H1 (cell line): ENCODE measurements around the gene CCDC136. TPM values are rescaled to one million over a fixed set of nuclear protein-coding genes. Genes with fewer than 3 reads are reported as not detected.
A peak's percentile ranks its signal among the peaks of the same experiment; 100 is the strongest.

ENCODE experiments used
- CTCF ChIA-PET: fragments of 300-600 bp; sonication (Branson Sonifier 250); formaldehyde crosslinking; loops from one replicate; lab custom pipeline; 2021; ENCODE audit not compliant: partially characterized antibody; lab: Charles Lee
- POLR2A ChIA-PET: fragments of 300-600 bp; sonication (Branson Sonifier 250); formaldehyde crosslinking; loops from one replicate; lab custom pipeline; 2021; ENCODE audit warnings: inconsistent platforms; ENCODE audit not compliant: partially characterized antibody; lab: Charles Lee
- DNase-seq, 2 experiments: peaks; one replicate each; pipeline versions ENCODE4 v3.0.0 to v3.0.0-alpha.2; 2010 to 2022; ENCODE audit warnings: low spot score in 2 of 2, low read depth in 1 of 2, mixed read lengths in 1 of 2
- FAIRE-seq: peaks from 2 replicates; lab custom pipeline; 2011; peaks lifted over from hg19 to GRCh38; lab: Jason Lieb, UNC
- H2AFZ ChIP-seq: 2 replicates; pipeline ENCODE4 v1.8.1; 2012; ENCODE audit warnings: low read length, inconsistent platforms
- H2AK5ac ChIP-seq: 2 replicates; pipeline ENCODE4 v1.6.1; 2013; ENCODE audit warnings: low read depth, low read length
- H2BK120ac ChIP-seq: replicated peaks from 2 replicates; pipeline ENCODE3; 2013; ENCODE audit warnings: low read depth, low read length, inconsistent platforms
- H2BK12ac ChIP-seq: 2 replicates; pipeline ENCODE4 v1.6.1; 2013; ENCODE audit warnings: low read depth, low read length
- H2BK15ac ChIP-seq: 2 replicates; pipeline ENCODE4 v1.6.1; 2013; ENCODE audit warnings: low read length
- H2BK20ac ChIP-seq: 2 replicates; pipeline ENCODE4 v1.6.1; 2013; ENCODE audit warnings: low read length
- H2BK5ac ChIP-seq: 2 replicates; pipeline ENCODE4 v1.6.1; 2013; ENCODE audit warnings: low read depth, low read length
- H3K14ac ChIP-seq: 2 replicates; pipeline ENCODE4 v1.6.1; 2013; ENCODE audit warnings: inconsistent platforms; ENCODE audit not compliant: insufficient read length
- H3K18ac ChIP-seq: 2 replicates; pipeline ENCODE4 v1.6.1; 2013; ENCODE audit warnings: low read length; ENCODE audit errors: extremely low read depth
- H3K23ac ChIP-seq: 2 replicates; pipeline ENCODE4 v1.6.1; 2013; ENCODE audit warnings: inconsistent platforms; ENCODE audit not compliant: insufficient read length
- H3K23me2 ChIP-seq: 2 replicates; pipeline ENCODE4 v1.6.1; 2013; ENCODE audit warnings: low read depth, low read length
- H3K27ac ChIP-seq: 2 replicates; pipeline ENCODE4 v1.6.1; 2011; ENCODE audit warnings: low read depth, low read length, inconsistent platforms
- H3K27me3 ChIP-seq, 4 experiments: replicated peaks in 1 of 4; 1 replicate in 1 of 4; 2 replicates in 3 of 4; pipeline versions ENCODE4 v1.6.1 to v1.8.1; 2011 to 2013; ENCODE audit warnings: low read length in 3 of 4, mild to moderate bottlenecking in 3 of 4, inconsistent platforms in 2 of 4, mixed read lengths in 2 of 4, moderate library complexity in 1 of 4; ENCODE audit not compliant: control insufficient read depth in 3 of 4, insufficient read depth in 3 of 4; ENCODE audit errors: extremely low read depth in 1 of 4
- H3K36me3 ChIP-seq, 4 experiments: 2 replicates each; pipeline versions ENCODE4 v1.6.1 to v1.8.1; 2011 to 2013; ENCODE audit warnings: mild to moderate bottlenecking in 4 of 4, low read length in 3 of 4, moderate library complexity in 2 of 4, control low read depth in 1 of 4, inconsistent platforms in 1 of 4; ENCODE audit not compliant: insufficient read depth in 4 of 4, control insufficient read depth in 2 of 4
- H3K4ac ChIP-seq: replicated peaks from 2 replicates; pipeline ENCODE3; 2013; ENCODE audit warnings: low read length, low read depth, mixed read lengths, inconsistent platforms; ENCODE audit not compliant: insufficient read length
- H3K4me1 ChIP-seq, 4 experiments: replicated peaks in 1 of 4; 1 replicate in 1 of 4; 2 replicates in 3 of 4; pipeline versions ENCODE4 v1.6.1 to v1.8.1; 2011 to 2013; ENCODE audit warnings: low read length in 3 of 4, inconsistent platforms in 2 of 4, mixed read lengths in 1 of 4; ENCODE audit not compliant: insufficient read depth in 4 of 4, control insufficient read depth in 3 of 4
- H3K4me2 ChIP-seq, 2 experiments: 2 replicates each; pipeline versions ENCODE4 v1.6.1 to v1.8.1; 2011 to 2013; ENCODE audit warnings: low read depth in 2 of 2, low read length in 2 of 2, control low read depth in 1 of 2, inconsistent platforms in 1 of 2, mild to moderate bottlenecking in 1 of 2; ENCODE audit not compliant: insufficient read depth in 1 of 2
- H3K4me3 ChIP-seq, 4 experiments: fragments of 200-600, 300-600 bp in 1 of 4; sonication (generic), shearing (Covaris generic), sonication (Bioruptor Twin) in 1 of 4; 2 replicates each; pipeline versions ENCODE4 v1.5.1 to v1.8.1; 2011 to 2016; ENCODE audit warnings: low read length in 4 of 4, low read depth in 3 of 4, control low read depth in 2 of 4, inconsistent platforms in 2 of 4, mild to moderate bottlenecking in 2 of 4, mixed read lengths in 1 of 4, moderate library complexity in 1 of 4; ENCODE audit not compliant: insufficient read depth in 2 of 4; ENCODE audit errors: extremely low read depth in 1 of 4
- H3K56ac ChIP-seq: replicated peaks from 2 replicates; pipeline ENCODE3; 2013; ENCODE audit warnings: low read depth, mild to moderate bottlenecking, mixed read lengths, low read length, inconsistent platforms; ENCODE audit not compliant: insufficient read length
- H3K79me1 ChIP-seq: 2 replicates; pipeline ENCODE4 v1.6.1; 2013; ENCODE audit warnings: low read depth, low read length, control low read depth
- H3K79me2 ChIP-seq, 2 experiments: 2 replicates each; pipeline versions ENCODE4 v1.6.1 to v1.8.1; 2012 to 2013; ENCODE audit warnings: low read length in 2 of 2, mild to moderate bottlenecking in 2 of 2, inconsistent platforms in 1 of 2; ENCODE audit not compliant: insufficient read depth in 2 of 2, control insufficient read depth in 1 of 2
- H3K9ac ChIP-seq, 4 experiments: replicated peaks in 1 of 4; 1 replicate in 1 of 4; 2 replicates in 3 of 4; pipeline versions ENCODE4 v1.6.1 to v1.8.1; 2011 to 2013; ENCODE audit warnings: low read depth in 3 of 4, low read length in 3 of 4, control low read depth in 2 of 4, mild to moderate bottlenecking in 2 of 4, moderate library complexity in 2 of 4, inconsistent platforms in 1 of 4; ENCODE audit errors: extremely low read depth in 1 of 4
- H3K9me3 ChIP-seq, 2 experiments: 2 replicates each; pipeline versions ENCODE4 v1.6.1 to v1.8.1; 2012 to 2013; ENCODE audit warnings: mild to moderate bottlenecking in 2 of 2, moderate library complexity in 2 of 2, control low read depth in 1 of 2, inconsistent platforms in 1 of 2, low read depth in 1 of 2, low read length in 1 of 2, mixed read lengths in 1 of 2; ENCODE audit not compliant: insufficient read depth in 2 of 2
- H4K20me1 ChIP-seq, 2 experiments: replicated peaks in 1 of 2; 2 replicates each; pipeline versions ENCODE3 to v1.8.1; 2011 to 2013; ENCODE audit warnings: inconsistent platforms in 2 of 2, low read length in 2 of 2, mild to moderate bottlenecking in 1 of 2; ENCODE audit not compliant: insufficient read depth in 2 of 2, control insufficient read depth in 1 of 2
- H4K5ac ChIP-seq: 2 replicates; pipeline ENCODE4 v1.6.1; 2013; ENCODE audit warnings: low read length, low read depth, mixed read lengths, inconsistent platforms; ENCODE audit not compliant: insufficient read length
- H4K8ac ChIP-seq: 2 replicates; pipeline ENCODE4 v1.8.0; 2013; ENCODE audit warnings: mild to moderate bottlenecking, moderate library complexity, low read length, inconsistent platforms; ENCODE audit not compliant: insufficient read depth; ENCODE audit errors: extremely low read depth
- H4K91ac ChIP-seq: replicated peaks from 2 replicates; pipeline ENCODE3; 2013; ENCODE audit warnings: low read length, mixed read lengths, inconsistent platforms; ENCODE audit not compliant: insufficient read length
- BRCA1 ChIP-seq: IDR thresholded peaks from 2 replicates; pipeline ENCODE4 v1.6.1; 2012; ENCODE audit warnings: low read depth, low read length, improper control_type of control experiment
- CBX8 ChIP-seq: fragments of 300-800, 300-1000 bp; sonication (generic); IDR thresholded peaks from 2 replicates; pipeline ENCODE4 v1.7.1; 2016; ENCODE audit warnings: low read depth, low read length, borderline replicate concordance
- CEBPB ChIP-seq: IDR thresholded peaks from 2 replicates; pipeline ENCODE4 v1.6.1; 2012; ENCODE audit warnings: low read depth, low read length
- E2F6 ChIP-seq: IDR thresholded peaks from 2 replicates; pipeline ENCODE4 v1.6.1; 2012; ENCODE audit warnings: inconsistent platforms
- EZH2 ChIP-seq: fragments of 200-600 bp; sonication (generic); IDR thresholded peaks from 2 replicates; pipeline ENCODE4 v1.7.1; 2012; ENCODE audit warnings: low read depth, mild to moderate bottlenecking, moderate library complexity, low read length, inconsistent platforms; ENCODE audit not compliant: severe bottlenecking
- GABPA ChIP-seq: IDR thresholded peaks from 2 replicates; pipeline ENCODE4 v1.6.1; 2011; ENCODE audit warnings: mild to moderate bottlenecking, low read length, moderate library complexity, borderline replicate concordance; ENCODE audit not compliant: insufficient read depth
- KDM1A ChIP-seq: fragments of 200-600, 300-600 bp; sonication (generic); IDR thresholded peaks from 2 replicates; pipeline ENCODE4 v1.7.1; 2016; ENCODE audit warnings: mild to moderate bottlenecking, low read length, borderline replicate concordance
- RBBP5 ChIP-seq: IDR thresholded peaks from 2 replicates; pipeline ENCODE4 v1.7.1; 2012; ENCODE audit warnings: low read depth, mild to moderate bottlenecking, inconsistent platforms, low read length, moderate library complexity, borderline replicate concordance
- RXRA ChIP-seq: IDR thresholded peaks from 2 replicates; pipeline ENCODE4 v1.6.1; 2011; ENCODE audit warnings: low read depth, mild to moderate bottlenecking, low read length, moderate library complexity; ENCODE audit not compliant: insufficient read depth
- SP2 ChIP-seq: IDR thresholded peaks from 2 replicates; pipeline ENCODE4 v1.6.1; 2012; ENCODE audit warnings: mild to moderate bottlenecking, low read length, inconsistent platforms
- SUZ12 ChIP-seq: fragments of 200-600 bp; sonication (generic); IDR thresholded peaks from 2 replicates; pipeline ENCODE4 v1.6.1; 2012; ENCODE audit warnings: mild to moderate bottlenecking, inconsistent platforms, low read length, moderate library complexity, mixed read lengths
- USF2 ChIP-seq: IDR thresholded peaks from 2 replicates; pipeline ENCODE4 v1.6.1; 2011; ENCODE audit warnings: low read length, improper control_type of control experiment
- WGBS, 2 experiments: shearing (Covaris generic) in 1 of 2; methylation state at CpG; one replicate each; pipeline versions ENCODE4 v1.1.6 to v1.1.7; 2013 to 2015; ENCODE audit warnings: low lambda C conversion rate in 2 of 2, mixed read lengths in 2 of 2, inconsistent platforms in 1 of 2, low coverage in 1 of 2, missing lambda C conversion rate in 1 of 2; ENCODE audit not compliant: insufficient replicate concordance in 2 of 2, insufficient coverage in 1 of 2, insufficient read length in 1 of 2; ENCODE audit errors: extremely low coverage in 1 of 2, missing lambda C conversion rate in 1 of 2; 5-methylcytosine and 5-hydroxymethylcytosine counted together
- polyA plus RNA-seq, 7 experiments: library from polyadenylated mRNA; depleted of rRNA in 3 of 7; stranded (reverse) in 5 of 7; unstranded in 2 of 7; fragments of >200 nt in 5 of 7; fragments of 200-250 nt in 2 of 7; gene quantifications; 1 replicate in 5 of 7; 2 replicates in 1 of 7; 4 replicates in 1 of 7; pipeline versions ENCODE4 v1.2.1 to v1.2.3, GENCODE V29; 2011 to 2013; ENCODE audit warnings: missing spikeins in 2 of 7, mixed read lengths in 2 of 7
- total RNA-seq: library from RNA; stranded (reverse); fragmentation: NEBNext Ultra II Directional; extraction: Animal tissue kit (Norgen Biotek cat#: 25700); gene quantifications from 2 replicates; pipeline ENCODE4 v1.2.1, GENCODE V29; 2021

CCDC136 gene
- total and polyA plus RNA-seq, 2 of the 8 experiments (the other 6 are each of a cell fraction or from before 2014, with no cell fraction given) = 35.6 to 47.7 TPM

- FAIRE-seq (no peak), DNase-seq (no peak)
- Histone ChIP-seq H2BK12ac (no peak overlapping the region), H3K4me1 (peaks cover 6 to 11% (median 8%) of the 10 kb centered on the region in 4 experiments), H3K79me2 (no peaks in the 10 kb centered on the region), H3K9me3 (no peaks in the 10 kb centered on the region), H3K18ac (no peak overlapping the region), H3K14ac (no peak overlapping the region), H3K36me3 (peaks cover 0 to 11% (median 2%) of the 10 kb centered on the region in 4 experiments; a peak in 4 of 8 replicates), H3K79me1 (no peaks in the 10 kb centered on the region), H2BK15ac (no peak overlapping the region), H2BK20ac (no peak overlapping the region), H4K20me1 (no peaks in the 10 kb centered on the region), H3K27me3 (no peaks in the 10 kb centered on the region; a peak in 1 of 7 replicates), H3K4me2 (no peak overlapping the region; a peak in 1 of 4 replicates), H4K8ac (no peak overlapping the region), H4K91ac (no peak overlapping the region), H2BK120ac (no peak overlapping the region), H3K4ac (no peak overlapping the region), H3K56ac (no peak overlapping the region), H4K5ac (no peak overlapping the region), H2AFZ (no peak overlapping the region), H2BK5ac (no peak overlapping the region), H3K23ac (no peak overlapping the region), H2AK5ac (no peak overlapping the region), H3K27ac (no peak overlapping the region), H3K4me3 (0 out of 8 replicates have a peak overlapping the region, but pooled peaks of 1 of the 4 experiments have one; percentile 100), H3K9ac (no peak overlapping the region), H3K23me2 (peaks cover 8% of the 10 kb centered on the region; the same call in 1 of the 2 replicates)
- no peak for TF ChIP-seq EZH2
- no peak for TF ChIP-seq RXRA
- TF ChIP-seq SP2 = no peak
- no peak for TF ChIP-seq CBX8
- TF ChIP-seq CEBPB = no peak
- TF ChIP-seq SUZ12 = no peak
- TF ChIP-seq BRCA1 = no peak
- TF ChIP-seq USF2 = no peak
- TF ChIP-seq RBBP5 = no peak
- TF ChIP-seq GABPA = no peak
- no peak for TF ChIP-seq KDM1A
- TF ChIP-seq E2F6 = no peak
- POLR2A ChIA-PET = interaction anchor here (1.0 kb wide), 1 partner anchor 82 kb away, joined by 3 read pairs; no protein-coding TSS in a partner anchor
- CTCF ChIA-PET = interaction anchor here (2.1 to 5.8 kb wide), 2 partner anchors 43 to 89 kb away, joined by 6 to 42 read pairs; no protein-coding TSS in a partner anchor
- WGBS, 2 experiments = 93% methylated on average over 5 of the region's 5 CpGs; no CpG with 5 or more reads in 1 of the 2 experiments
Observed at GRCh38 chr7:128793181-128793547, 1.4 kb downstream of the CCDC136 start.
